Adrenal gland (tissue), 5 donors: ENCODE measurements around the gene ADAMTSL3.

ENCODE experiments used
- POLR2A ChIP-seq, 2 donors: fragments of 450-650 bp; IDR thresholded peaks; one replicate each; pipeline ENCODE4 v1.6.1; 2017; ENCODE audit warnings: antibody characterized with exemption in 2 of 2, mild to moderate bottlenecking in 2 of 2, moderate library complexity in 1 of 2
- TF ChIP-seq, protein P1 (sequence below), 6 experiments: fragments of 450-650 bp in 4 of 6; fragments of 200-600 bp in 2 of 6; sonication (generic) in 1 of 6; IDR thresholded peaks; 1 replicate in 5 of 6; 2 replicates in 1 of 6; pipeline versions ENCODE4 v1.5.1 to v1.8.0; 2016 to 2021; ENCODE audit warnings: antibody characterized with exemption in 6 of 6, mild to moderate bottlenecking in 2 of 6, moderate library complexity in 1 of 6
- donor health status: DM: no; HTN: no; CAD: no.

DNA sequence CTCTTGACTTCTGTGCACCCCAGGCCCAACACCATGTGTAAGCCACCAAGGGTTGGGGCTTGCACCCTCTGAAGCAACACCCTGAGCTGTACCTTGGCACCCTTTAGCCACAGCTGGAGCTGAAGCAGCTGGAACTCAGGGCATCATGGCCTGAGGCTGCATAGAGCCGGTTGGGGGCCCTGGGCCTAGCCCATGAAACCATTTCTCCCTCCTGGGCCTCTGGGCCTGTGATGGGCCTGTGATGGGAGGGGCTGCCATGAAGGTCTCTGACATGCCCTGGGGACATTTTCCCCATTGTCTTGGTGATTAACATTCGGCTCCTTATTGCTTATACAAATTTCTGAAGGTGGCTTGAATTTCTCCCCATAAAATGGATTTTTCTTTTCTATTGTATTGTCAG lies 22.4 kb upstream of the ADAMTSL3 start:
- TF ChIP-seq, protein P1, sequence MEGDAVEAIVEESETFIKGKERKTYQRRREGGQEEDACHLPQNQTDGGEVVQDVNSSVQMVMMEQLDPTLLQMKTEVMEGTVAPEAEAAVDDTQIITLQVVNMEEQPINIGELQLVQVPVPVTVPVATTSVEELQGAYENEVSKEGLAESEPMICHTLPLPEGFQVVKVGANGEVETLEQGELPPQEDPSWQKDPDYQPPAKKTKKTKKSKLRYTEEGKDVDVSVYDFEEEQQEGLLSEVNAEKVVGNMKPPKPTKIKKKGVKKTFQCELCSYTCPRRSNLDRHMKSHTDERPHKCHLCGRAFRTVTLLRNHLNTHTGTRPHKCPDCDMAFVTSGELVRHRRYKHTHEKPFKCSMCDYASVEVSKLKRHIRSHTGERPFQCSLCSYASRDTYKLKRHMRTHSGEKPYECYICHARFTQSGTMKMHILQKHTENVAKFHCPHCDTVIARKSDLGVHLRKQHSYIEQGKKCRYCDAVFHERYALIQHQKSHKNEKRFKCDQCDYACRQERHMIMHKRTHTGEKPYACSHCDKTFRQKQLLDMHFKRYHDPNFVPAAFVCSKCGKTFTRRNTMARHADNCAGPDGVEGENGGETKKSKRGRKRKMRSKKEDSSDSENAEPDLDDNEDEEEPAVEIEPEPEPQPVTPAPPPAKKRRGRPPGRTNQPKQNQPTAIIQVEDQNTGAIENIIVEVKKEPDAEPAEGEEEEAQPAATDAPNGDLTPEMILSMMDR (IDR thresholded peaks at IDR 0.05), result no peak
- TF ChIP-seq POLR2A (IDR thresholded peaks at IDR 0.05), result no peak
